ENCODE measurements around the gene OR4D9. TPM values are rescaled to one million over a fixed set of nuclear protein-coding genes. Genes with fewer than 3 reads are reported as not detected.

OR4D9 gene
- total and polyA plus RNA-seq, 10 of the 15 experiments (the other 5 are each of a cell fraction or from before 2014, with no cell fraction given): not detected

GRCh38 chr11:59501931-59502330, 9.4 kb upstream of the OR4D9 start:
- H2AFZ ChIP-seq (ENCODE audit: control insufficient read depth, low read depth, low read length): no peak overlapping the region; the same call in 1 of the 2 replicates
- no peak overlapping the region for H3K9ac ChIP-seq (ENCODE audit: control insufficient read depth, insufficient read depth, low read length)
- H4K20me1 ChIP-seq (ENCODE audit: control insufficient read depth, insufficient read depth): no peaks in the 10 kb centered on the region
- RAD21 ChIA-PET (ENCODE audit: unreplicated experiment): no interaction called here
- in situ Hi-C loops (cut with MboI) (no loop called here), intact Hi-C loops (cut with micrococcal nuclease; ENCODE audit: unreplicated experiment) (no loop called here)
- WGBS (ENCODE audit: insufficient coverage, insufficient replicate concordance, low lambda C conversion rate, missing lambda C conversion rate): 0% methylated on average over 1 of the region's 1 CpG
- no peak overlapping the region for H3K4me3 ChIP-seq
- H3K4me2 ChIP-seq (ENCODE audit: control insufficient read depth, insufficient read depth): peak overlapping the region; percentile 47
- H3K4me1 ChIP-seq (ENCODE audit: control insufficient read depth, insufficient read depth, low read length): peaks cover 13% of the 10 kb centered on the region
- H3K27ac ChIP-seq (ENCODE audit: control insufficient read depth, insufficient read depth): peak overlapping the region; percentile 66
- peak; percentile 52 for FAIRE-seq
- no peak for DNase-seq (ENCODE audit: low read depth, low spot score)
- BruUV-seq (replicated peaks): no TSS peak
- H3K9me3 ChIP-seq (replicated peaks; ENCODE audit: control insufficient read depth, insufficient read depth, low read length): peaks cover 1% of the 10 kb centered on the region; the same call in 1 of the 3 replicates
- H3K36me3 ChIP-seq (ENCODE audit: control insufficient read depth in 2 of 2, insufficient read depth in 2 of 2, low read length in 1 of 2): no peaks in the 10 kb centered on the region
- ATAC-seq: peak; percentile 60
- POLR2A ChIA-PET: no interaction called here
- SMC1A ChIA-PET (ENCODE audit: uncharacterized antibody, unreplicated experiment): no interaction called here
- CTCF ChIA-PET: no interaction called here
- H3K79me2 ChIP-seq (ENCODE audit: control insufficient read depth, insufficient read depth, low read length): no peaks in the 10 kb centered on the region
- TF ChIP-seq GABPA (IDR thresholded peaks at IDR 0.05; ENCODE audit: low read depth) (0 out of 2 replicates have a peak, but pooled peaks have one; percentile 21), CBX3 (IDR thresholded peaks at IDR 0.05; ENCODE audit: borderline replicate concordance, low read depth) (no peak), NFIC (IDR thresholded peaks at IDR 0.05; ENCODE audit: low read depth, low read length) (peak; percentile 70), RUNX3 (IDR thresholded peaks at IDR 0.05; ENCODE audit: low read length) (peak; percentile 92), MEF2A (IDR thresholded peaks at IDR 0.05; ENCODE audit: insufficient read depth, low read depth, low read length) (peak; percentile 77; the same call in 1 of the 2 replicates), RAD51 (IDR thresholded peaks at IDR 0.05) (no peak), BCL3 (IDR thresholded peaks at IDR 0.05; ENCODE audit: borderline replicate concordance, insufficient read depth, low read depth, low read length, poor library complexity, severe bottlenecking) (peak; percentile 27), JUNB (IDR thresholded peaks at IDR 0.05) (peak; percentile 81), FOXM1 (IDR thresholded peaks at IDR 0.05; ENCODE audit: low read depth, low read length) (0 out of 2 replicates have a peak, but pooled peaks have one; percentile 25), IRF4 (IDR thresholded peaks at IDR 0.05; ENCODE audit: low read depth, low read length) (0 out of 2 replicates have a peak, but pooled peaks have one; percentile 21), ATF2 (IDR thresholded peaks at IDR 0.05; ENCODE audit: low read length) (peak; percentile 70)
- no peaks in the 10 kb centered on the region; a peak in 1 of 4 replicates for H3K27me3 ChIP-seq (replicated peaks in 1 of 2; ENCODE audit: control insufficient read depth in 2 of 2, insufficient read depth in 2 of 2, low read length in 1 of 2)

Measured in GM12878 (cell line).